NT2/D1 (cell line): ENCODE measurements around the gene EFCAB9.

Experiments
- DNase-seq: peaks from one replicate; pipeline ENCODE4 v3.0.0-alpha.2; 2011; ENCODE audit warnings: low read depth, low spot score
- H3K27me3 ChIP-seq: 2 replicates; pipeline ENCODE4 v1.6.0; 2011; ENCODE audit warnings: mild to moderate bottlenecking; ENCODE audit not compliant: insufficient read length, insufficient read depth
- H3K36me3 ChIP-seq: 2 replicates; pipeline ENCODE4 v1.6.1; 2011; ENCODE audit warnings: mild to moderate bottlenecking, low read length, mixed read lengths; ENCODE audit not compliant: insufficient read depth, insufficient read length
- H3K4me1 ChIP-seq: 2 replicates; pipeline ENCODE4 v1.5.1; 2011; ENCODE audit not compliant: insufficient read depth, insufficient read length
- H3K4me3 ChIP-seq: 2 replicates; pipeline ENCODE4 v1.5.1; 2011; ENCODE audit warnings: low read depth; ENCODE audit not compliant: insufficient read length
- H3K9ac ChIP-seq: 2 replicates; pipeline ENCODE4 v1.6.0; 2011; ENCODE audit warnings: low read depth; ENCODE audit not compliant: insufficient read length
- H3K9me3 ChIP-seq: 2 replicates; pipeline ENCODE4 v1.5.1; 2011; ENCODE audit warnings: mild to moderate bottlenecking, low read length; ENCODE audit not compliant: insufficient read depth
- SUZ12 ChIP-seq: IDR thresholded peaks from 2 replicates; pipeline ENCODE4 v1.6.1; 2011; ENCODE audit not compliant: insufficient read length, insufficient read depth; ENCODE audit errors: extremely low read depth
- YY1 ChIP-seq: IDR thresholded peaks from 2 replicates; pipeline ENCODE4 v1.6.1; 2011; ENCODE audit not compliant: insufficient read length, insufficient read depth
- ZNF274 ChIP-seq: IDR thresholded peaks from 2 replicates; pipeline ENCODE4 v1.6.1; 2011; ENCODE audit warnings: mild to moderate bottlenecking, low read depth, low read length

Gene EFCAB9

GRCh38 chr5:172235132-172235780, 41.3 kb downstream of the EFCAB9 start:
- Histone ChIP-seq H3K36me3 (peaks cover 26% of the 10 kb centered on the region), H3K4me3 (no peak overlapping the region), H3K4me1 (no peaks in the 10 kb centered on the region), H3K9ac (no peak overlapping the region), H3K27me3 (no peaks in the 10 kb centered on the region), H3K9me3 (no peaks in the 10 kb centered on the region)
- TF ChIP-seq YY1 = no peak
- TF ChIP-seq SUZ12 = no peak
- TF ChIP-seq ZNF274 = no peak
- no peak for DNase-seq

GRCh38 chr5:172235827-172236736, 42.1 kb downstream of the EFCAB9 start:
- no peaks in the 10 kb centered on the region for H3K9me3 ChIP-seq
- no peak overlapping the region for H3K4me3 ChIP-seq
- TF ChIP-seq YY1 (no peak), ZNF274 (no peak), SUZ12 (no peak)
- H3K36me3 ChIP-seq = peaks cover 22% of the 10 kb centered on the region
- no peaks in the 10 kb centered on the region for H3K4me1 ChIP-seq
- no peak overlapping the region for H3K9ac ChIP-seq
- H3K27me3 ChIP-seq = no peaks in the 10 kb centered on the region
- DNase-seq = no peak

GRCh38 chr5:172238334-172238733, 44.4 kb downstream of the EFCAB9 start:
- Histone ChIP-seq H3K27me3 (no peaks in the 10 kb centered on the region), H3K4me1 (no peaks in the 10 kb centered on the region), H3K36me3 (peaks cover 14% of the 10 kb centered on the region), H3K9ac (no peak overlapping the region), H3K9me3 (no peaks in the 10 kb centered on the region), H3K4me3 (no peak overlapping the region)
- TF ChIP-seq ZNF274 (no peak), SUZ12 (no peak), YY1 (no peak)
- DNase-seq = no peak

- no peak for TF ChIP-seq YY1
- no peak for TF ChIP-seq SUZ12
- TF ChIP-seq ZNF274 = no peak
- no peaks in the 10 kb centered on the region for H3K4me1 ChIP-seq
- no peak overlapping the region for H3K9ac ChIP-seq
- H3K4me3 ChIP-seq = no peak overlapping the region
- peaks cover 9% of the 10 kb centered on the region for H3K36me3 ChIP-seq
- H3K9me3 ChIP-seq = no peaks in the 10 kb centered on the region
- no peak for DNase-seq
- H3K27me3 ChIP-seq = no peaks in the 10 kb centered on the region
Observed at GRCh38 chr5:172243302-172243701, 49.3 kb downstream of the EFCAB9 start.

DNA sequence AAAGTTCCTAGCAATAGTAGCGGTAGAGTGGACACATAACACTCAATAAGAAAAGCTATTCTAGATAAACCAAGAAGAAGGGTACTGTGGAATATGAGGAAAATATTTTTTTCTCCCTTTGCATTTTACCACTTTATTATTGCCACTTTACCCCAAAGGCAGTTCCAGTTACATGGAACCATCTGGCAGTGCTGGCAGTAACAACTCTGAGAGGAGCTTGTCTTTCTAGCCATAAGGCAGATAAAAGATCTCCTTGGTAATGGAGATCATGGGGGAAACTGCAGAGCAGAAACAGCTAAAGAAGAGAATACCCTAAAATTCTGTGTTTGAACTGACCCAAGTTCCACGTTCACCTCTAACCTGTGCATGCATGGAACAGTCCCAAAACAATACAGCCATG, 51.1 kb downstream of the EFCAB9 start:
- Histone ChIP-seq H3K4me1 (no peaks in the 10 kb centered on the region), H3K4me3 (no peak overlapping the region), H3K36me3 (peaks cover 9% of the 10 kb centered on the region), H3K9ac (no peak overlapping the region), H3K9me3 (no peaks in the 10 kb centered on the region), H3K27me3 (no peaks in the 10 kb centered on the region)
- DNase-seq = no peak
- TF ChIP-seq ZNF274 (no peak), YY1 (no peak), SUZ12 (no peak)

DNA sequence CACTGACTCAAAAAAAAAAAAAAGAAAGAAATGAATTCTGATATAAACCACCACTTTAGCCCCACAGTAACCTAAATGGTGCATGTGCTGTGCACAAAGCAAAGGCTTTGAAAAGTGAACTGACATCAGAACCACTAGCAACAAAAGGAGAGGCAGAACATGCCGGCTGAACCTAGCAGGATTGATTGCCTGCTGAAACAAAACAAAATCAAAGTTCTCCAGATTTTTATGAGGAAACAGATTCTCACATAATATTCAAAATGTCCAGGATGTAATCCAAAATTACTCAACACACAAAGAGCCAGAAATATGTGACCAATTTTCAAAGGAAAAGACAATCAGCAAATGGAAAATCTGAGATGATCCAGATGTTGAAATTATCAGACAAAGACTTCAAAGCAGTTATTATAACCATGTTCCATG, 51.7 kb downstream of the EFCAB9 start:
- Histone ChIP-seq H3K4me1 (no peaks in the 10 kb centered on the region), H3K4me3 (no peak overlapping the region), H3K9me3 (no peaks in the 10 kb centered on the region), H3K9ac (no peak overlapping the region), H3K36me3 (peaks cover 9% of the 10 kb centered on the region), H3K27me3 (no peaks in the 10 kb centered on the region)
- DNase-seq = no peak
- no peak for TF ChIP-seq SUZ12
- no peak for TF ChIP-seq YY1
- TF ChIP-seq ZNF274 = no peak

DNA sequence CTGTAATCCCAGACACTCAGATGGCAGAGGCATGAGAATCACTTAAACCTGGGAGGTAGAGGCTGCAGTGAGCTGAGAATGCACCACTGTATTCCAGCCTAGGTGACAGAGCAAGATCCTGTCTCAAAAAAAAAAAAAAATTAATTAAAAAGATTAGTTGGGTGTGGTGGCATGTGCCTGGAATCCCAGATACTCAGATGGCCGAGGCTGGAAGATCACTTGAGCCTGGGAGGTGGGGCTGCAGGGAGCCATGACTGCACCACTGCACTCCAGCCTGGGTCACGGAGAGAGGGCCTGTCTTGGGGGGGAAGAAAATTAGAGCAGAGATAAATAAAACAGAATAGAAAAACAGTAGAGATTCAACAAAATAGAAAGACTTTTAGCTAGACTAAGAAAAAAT, 54.7 kb downstream of the EFCAB9 start:
- DNase-seq = no peak
- TF ChIP-seq SUZ12 (no peak), YY1 (no peak), ZNF274 (no peak)

More for the DNA sequence above, 54.7 kb downstream of the EFCAB9 start:
- peaks cover 3% of the 10 kb centered on the region for H3K36me3 ChIP-seq
- H3K27me3 ChIP-seq = no peaks in the 10 kb centered on the region
- no peak overlapping the region for H3K4me3 ChIP-seq
- H3K9ac ChIP-seq = no peak overlapping the region
- no peaks in the 10 kb centered on the region for H3K4me1 ChIP-seq
- H3K9me3 ChIP-seq = no peaks in the 10 kb centered on the region
